WTC11 (cell line): Measurements from ENCODE around the gene MYO1F.

Source experiments
- CTCF ChIP-seq: fragments of 200-600 bp; IDR thresholded peaks from 2 replicates; pipeline ENCODE4 v1.8.0; 2022; ENCODE audit warnings: antibody characterized with exemption
- FOXK1 ChIP-seq: sonication (generic); formaldehyde crosslinking; IDR thresholded peaks from 2 replicates; pipeline ENCODE4 v1.8.0; 2022; ENCODE audit warnings: mild to moderate bottlenecking, moderate library complexity, missing genetic modification reagents
- FOXP1 ChIP-seq: sonication (generic); formaldehyde crosslinking; IDR thresholded peaks from 2 replicates; pipeline ENCODE4 v1.8.0; 2022; ENCODE audit warnings: missing genetic modification reagents, mild to moderate bottlenecking, moderate library complexity, borderline replicate concordance
- MAX ChIP-seq: sonication (generic); formaldehyde crosslinking; IDR thresholded peaks from 2 replicates; pipeline ENCODE4 v1.8.0; 2022; ENCODE audit warnings: mild to moderate bottlenecking, missing genetic modification reagents
- ZNF232 ChIP-seq: sonication (generic); formaldehyde crosslinking; IDR thresholded peaks from 2 replicates; pipeline ENCODE4 v1.8.0; 2022; ENCODE audit warnings: mild to moderate bottlenecking, missing genetic modification reagents
- TF ChIP-seq, protein P1 (sequence below): sonication (generic); formaldehyde crosslinking; IDR thresholded peaks from 2 replicates; pipeline ENCODE4 v1.8.1; 2023; ENCODE audit warnings: mild to moderate bottlenecking, missing genetic modification reagents, moderate library complexity
- TF ChIP-seq, protein P2 (sequence below): sonication (generic); formaldehyde crosslinking; IDR thresholded peaks from 2 replicates; pipeline ENCODE4 v1.8.1; 2022; ENCODE audit warnings: low read depth, missing genetic modification reagents, borderline replicate concordance

DNA sequence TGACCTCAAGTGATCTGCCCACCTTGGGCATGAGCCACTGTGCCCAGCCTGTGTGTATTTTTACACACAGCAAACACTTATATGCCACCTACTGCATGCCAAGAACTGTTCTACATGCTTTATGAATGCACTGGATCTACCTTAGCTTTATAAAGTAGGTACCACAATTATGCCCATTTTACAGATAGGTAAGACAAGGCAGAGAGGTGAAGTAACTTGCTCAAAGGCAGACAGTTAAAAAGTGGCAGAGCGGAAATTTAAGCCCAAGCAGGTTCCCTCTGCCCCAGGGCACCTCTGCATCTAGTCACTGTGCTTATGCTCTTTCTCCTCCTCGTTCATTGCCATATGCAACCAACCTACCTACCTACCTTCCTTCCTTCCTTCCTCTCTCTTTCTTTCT, 22.8 kb upstream of the MYO1F start:
- no peak for TF ChIP-seq FOXP1 (CRISPR knock-in tag)
- TF ChIP-seq, protein P1, sequence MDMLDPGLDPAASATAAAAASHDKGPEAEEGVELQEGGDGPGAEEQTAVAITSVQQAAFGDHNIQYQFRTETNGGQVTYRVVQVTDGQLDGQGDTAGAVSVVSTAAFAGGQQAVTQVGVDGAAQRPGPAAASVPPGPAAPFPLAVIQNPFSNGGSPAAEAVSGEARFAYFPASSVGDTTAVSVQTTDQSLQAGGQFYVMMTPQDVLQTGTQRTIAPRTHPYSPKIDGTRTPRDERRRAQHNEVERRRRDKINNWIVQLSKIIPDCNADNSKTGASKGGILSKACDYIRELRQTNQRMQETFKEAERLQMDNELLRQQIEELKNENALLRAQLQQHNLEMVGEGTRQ (CRISPR knock-in tag), result no peak
- no peak for TF ChIP-seq MAX (CRISPR knock-in tag)
- TF ChIP-seq CTCF, result no peak
- no peak for TF ChIP-seq ZNF232 (CRISPR knock-in tag)
- TF ChIP-seq, protein P2, sequence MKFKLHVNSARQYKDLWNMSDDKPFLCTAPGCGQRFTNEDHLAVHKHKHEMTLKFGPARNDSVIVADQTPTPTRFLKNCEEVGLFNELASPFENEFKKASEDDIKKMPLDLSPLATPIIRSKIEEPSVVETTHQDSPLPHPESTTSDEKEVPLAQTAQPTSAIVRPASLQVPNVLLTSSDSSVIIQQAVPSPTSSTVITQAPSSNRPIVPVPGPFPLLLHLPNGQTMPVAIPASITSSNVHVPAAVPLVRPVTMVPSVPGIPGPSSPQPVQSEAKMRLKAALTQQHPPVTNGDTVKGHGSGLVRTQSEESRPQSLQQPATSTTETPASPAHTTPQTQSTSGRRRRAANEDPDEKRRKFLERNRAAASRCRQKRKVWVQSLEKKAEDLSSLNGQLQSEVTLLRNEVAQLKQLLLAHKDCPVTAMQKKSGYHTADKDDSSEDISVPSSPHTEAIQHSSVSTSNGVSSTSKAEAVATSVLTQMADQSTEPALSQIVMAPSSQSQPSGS (CRISPR knock-in tag), result no peak
- no peak for TF ChIP-seq FOXK1
